GM10248 (cell line): Measurements from ENCODE around the gene NRGN.

Experiments used
- CTCF ChIA-PET: fragments of 300-600 bp; sonication (Branson Sonifier 250); formaldehyde crosslinking; extraction: SDS; loops from one replicate; lab custom pipeline; 2021; ENCODE audit warnings: antibody characterized with exemption; lab: Yijun Ruan, JAX
- POLR2A ChIA-PET: fragments of 350-650 bp; sonication (Branson Sonifier 250); formaldehyde crosslinking; extraction: SDS; loops from one replicate; lab custom pipeline; 2020; ENCODE audit warnings: antibody characterized with exemption; lab: Yijun Ruan, JAX
- DNase-seq: peaks from one replicate; pipeline ENCODE4 v3.0.0; 2012; ENCODE audit errors: extremely low spot score
- TF ChIP-seq, protein P1 (sequence below): IDR thresholded peaks from 2 replicates; pipeline ENCODE4 v1.5.1; 2012; ENCODE audit warnings: mild to moderate bottlenecking, low read depth; ENCODE audit errors: extremely low read depth, missing control alignments, control extremely low read depth

NRGN gene

DNA sequence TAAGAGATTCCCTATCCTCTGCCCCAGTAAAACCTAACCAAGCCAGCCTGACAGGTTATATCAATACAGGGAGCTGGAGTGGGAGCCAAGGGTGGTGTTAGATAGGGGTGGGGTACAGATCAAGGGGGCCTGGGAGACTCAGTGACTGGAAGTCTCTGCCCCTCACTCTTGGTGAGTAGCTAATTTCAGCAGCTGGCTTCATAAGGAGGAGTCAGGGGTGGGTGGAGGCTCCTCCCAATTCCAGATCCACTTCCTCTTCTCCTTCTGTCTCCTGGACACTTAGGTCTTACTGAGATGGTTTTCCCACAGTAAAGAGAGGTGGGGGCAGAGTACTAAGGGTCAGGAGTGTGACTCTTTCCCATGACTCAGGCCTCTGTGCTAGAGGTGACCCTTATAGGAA lies 13.5 kb downstream of the NRGN start:
- TF ChIP-seq, protein P1, sequence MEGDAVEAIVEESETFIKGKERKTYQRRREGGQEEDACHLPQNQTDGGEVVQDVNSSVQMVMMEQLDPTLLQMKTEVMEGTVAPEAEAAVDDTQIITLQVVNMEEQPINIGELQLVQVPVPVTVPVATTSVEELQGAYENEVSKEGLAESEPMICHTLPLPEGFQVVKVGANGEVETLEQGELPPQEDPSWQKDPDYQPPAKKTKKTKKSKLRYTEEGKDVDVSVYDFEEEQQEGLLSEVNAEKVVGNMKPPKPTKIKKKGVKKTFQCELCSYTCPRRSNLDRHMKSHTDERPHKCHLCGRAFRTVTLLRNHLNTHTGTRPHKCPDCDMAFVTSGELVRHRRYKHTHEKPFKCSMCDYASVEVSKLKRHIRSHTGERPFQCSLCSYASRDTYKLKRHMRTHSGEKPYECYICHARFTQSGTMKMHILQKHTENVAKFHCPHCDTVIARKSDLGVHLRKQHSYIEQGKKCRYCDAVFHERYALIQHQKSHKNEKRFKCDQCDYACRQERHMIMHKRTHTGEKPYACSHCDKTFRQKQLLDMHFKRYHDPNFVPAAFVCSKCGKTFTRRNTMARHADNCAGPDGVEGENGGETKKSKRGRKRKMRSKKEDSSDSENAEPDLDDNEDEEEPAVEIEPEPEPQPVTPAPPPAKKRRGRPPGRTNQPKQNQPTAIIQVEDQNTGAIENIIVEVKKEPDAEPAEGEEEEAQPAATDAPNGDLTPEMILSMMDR: no peak
- CTCF ChIA-PET: interaction anchor here (1.1 to 17.5 kb wide), 4 partner anchors 13 to 84 kb away, joined by 3 to 183 read pairs (median 5); partner anchors contain the start of genes ESAM and NRGN
- POLR2A ChIA-PET: no interaction called here
- no peak for DNase-seq

DNA sequence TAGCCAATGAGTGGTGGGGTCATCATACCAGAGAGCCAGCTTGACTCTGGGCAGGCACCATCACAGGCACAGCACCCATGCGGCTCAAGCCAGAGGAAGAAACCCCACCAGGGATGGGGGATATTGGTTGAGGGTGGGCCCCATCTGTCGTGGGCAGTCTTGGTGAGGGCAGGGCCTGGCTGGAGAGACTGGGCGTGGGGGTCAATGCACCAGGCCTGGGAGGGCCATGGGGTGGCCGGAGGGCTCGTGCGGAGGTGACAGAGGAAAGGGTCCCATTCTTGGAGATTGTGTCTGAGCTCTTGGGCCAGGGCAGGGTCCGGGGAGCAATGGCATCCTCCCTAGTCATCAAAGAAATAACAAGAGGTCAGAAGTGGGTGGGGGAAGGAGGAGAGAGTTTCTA lies 13.9 kb downstream of the NRGN start:
- TF ChIP-seq, protein P1: no peak
- ChIA-PET CTCF (interaction anchor here (1.1 to 17.5 kb wide), 4 partner anchors 12 to 85 kb away, joined by 3 to 183 read pairs (median 5); partner anchors contain the start of genes ESAM and NRGN), POLR2A (no interaction called here)
- DNase-seq: no peak

DNA sequence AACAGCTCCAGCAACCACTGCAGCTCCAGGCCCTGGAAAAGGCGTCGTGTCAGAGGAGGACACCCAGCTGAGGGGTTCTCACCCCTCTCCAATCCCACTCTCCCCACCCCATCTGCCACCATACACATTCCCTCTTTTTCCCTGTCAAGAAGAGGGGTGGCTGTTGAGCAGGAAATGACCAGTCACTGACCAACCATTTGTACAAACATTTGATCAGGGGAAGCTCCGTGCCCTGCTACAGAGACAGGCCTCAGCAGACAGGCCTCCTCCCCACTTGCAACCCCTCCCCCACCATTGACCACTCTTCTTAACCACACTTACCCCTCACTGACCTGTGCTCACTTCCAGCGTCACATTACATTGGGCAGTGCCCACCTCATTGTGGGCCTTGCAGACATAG lies 14.6 kb downstream of the NRGN start:
- ChIA-PET CTCF (interaction anchor here (2.5 to 17.5 kb wide), 2 partner anchors 8 to 12 kb away, joined by 21 to 183 read pairs; partner anchors contain the start of gene ESAM), POLR2A (no interaction called here)
- TF ChIP-seq, protein P1: no peak
- no peak for DNase-seq

DNA sequence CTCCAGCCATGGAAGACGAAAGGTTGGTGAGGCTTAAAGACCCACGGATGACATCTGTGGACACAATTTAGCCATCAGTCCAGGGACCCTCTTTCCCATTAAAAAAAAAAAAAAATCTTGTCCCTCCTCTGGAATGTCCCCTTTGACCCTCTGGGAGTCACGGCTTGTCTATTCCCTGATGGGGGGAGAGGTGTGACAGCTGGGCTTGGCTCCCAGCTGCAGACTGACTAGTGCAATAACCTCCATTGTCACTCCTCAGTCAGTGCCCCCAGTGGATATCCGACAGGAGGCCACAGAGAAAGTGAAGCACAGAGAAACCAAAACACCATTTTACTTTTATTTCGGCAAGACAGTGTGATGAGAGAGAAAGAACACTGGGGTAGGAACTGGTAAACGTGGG lies 15.0 kb downstream of the NRGN start:
- ChIA-PET CTCF (interaction anchor here (1.3 to 21.1 kb wide), 4 partner anchors 8 to 42 kb away, joined by 4 to 381 read pairs (median 102); partner anchors contain the start of genes ESAM, MSANTD2 and NRGN), POLR2A (no interaction called here)
- no peak for DNase-seq
- TF ChIP-seq, protein P1: no peak

DNA sequence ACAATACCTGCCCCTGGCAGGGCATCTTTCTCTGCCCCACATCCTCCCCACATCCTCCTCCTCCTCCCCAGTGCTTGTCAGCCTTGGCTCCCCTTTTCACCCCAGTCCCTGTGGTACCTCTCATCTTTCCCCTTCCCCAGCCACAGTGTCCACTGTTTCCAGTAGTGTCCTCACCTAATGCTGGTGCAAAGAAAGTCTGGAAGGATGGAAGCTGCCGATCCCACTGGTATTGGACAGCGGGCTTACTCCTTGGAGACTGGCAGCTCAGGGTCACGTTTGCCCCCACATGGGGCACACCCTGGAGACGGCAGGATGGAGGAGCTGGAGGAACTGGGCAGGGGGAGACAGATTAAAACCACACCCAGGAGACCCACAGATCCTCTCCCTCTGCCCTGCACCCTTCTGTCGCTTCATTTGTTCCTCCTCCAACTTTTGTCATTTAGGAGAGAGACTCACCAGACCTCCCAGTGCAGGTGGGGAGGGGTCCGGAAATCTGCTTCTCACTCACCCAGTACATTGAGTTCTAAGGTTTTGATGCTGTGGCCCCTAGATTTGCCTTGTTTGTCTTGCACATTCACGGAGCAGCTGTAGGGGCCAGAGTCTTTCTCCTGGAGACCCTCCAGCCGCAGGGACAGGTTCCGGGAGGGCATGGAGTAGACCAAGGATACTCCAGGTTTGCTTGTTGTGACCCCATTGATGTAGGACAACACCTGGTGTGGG lies 16.5 kb downstream of the NRGN start:
- no peak for DNase-seq
- ChIA-PET POLR2A (no interaction called here), CTCF (interaction anchor here (0.6 to 21.1 kb wide), 6 partner anchors 10 to 120 kb away, joined by 3 to 381 read pairs (median 12); partner anchors contain the start of genes ESAM, MSANTD2 and NRGN)
- TF ChIP-seq, protein P1: no peak

DNA sequence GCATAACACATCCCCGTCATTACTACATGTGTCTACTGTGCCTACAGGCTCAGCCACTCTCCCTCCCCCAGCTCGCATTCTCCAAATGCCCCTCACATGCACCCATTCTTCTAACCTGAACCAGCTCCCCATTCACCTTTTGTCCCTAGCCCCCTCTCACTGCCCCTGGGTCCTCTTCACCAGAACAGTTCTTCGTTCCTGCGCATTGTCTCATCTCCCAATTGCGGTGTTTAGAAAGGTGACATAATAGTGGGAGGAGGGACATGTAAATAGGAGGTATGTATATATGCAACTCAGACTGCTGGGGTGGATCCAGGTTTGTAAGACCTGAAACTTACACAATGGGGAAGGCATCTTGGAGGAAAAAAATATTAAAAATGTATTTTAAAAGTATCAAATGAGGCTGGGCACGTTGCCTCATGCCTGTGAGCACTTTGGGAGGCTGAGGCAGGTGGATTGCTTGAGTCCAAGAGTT lies 17.0 kb downstream of the NRGN start:
- ChIA-PET POLR2A (no interaction called here), CTCF (interaction anchor here (0.9 to 21.1 kb wide), 5 partner anchors 8 to 119 kb away, joined by 3 to 381 read pairs (median 21); partner anchors contain the start of genes ESAM and MSANTD2)
- no peak for DNase-seq
- TF ChIP-seq, protein P1: no peak
